HG03457 (cell line): ENCODE data around the gene ATP8B2.
"Not testable (repeated sequence)": the region's sequence is repeated elsewhere in the genome, so short reads cannot be mapped to it uniquely, and the experiment has no call there.

ENCODE experiments used
- ATAC-seq: cut with Tn5 transposase; IDR thresholded peaks from one replicate; pipeline ENCODE4 v1.9.1; 2021; ENCODE audit warnings: moderate number of reproducible peaks; ENCODE audit not compliant: unreplicated experiment

ATP8B2 gene

GRCh38 chr1:154324669-154325582, at the start of gene ATP8B2:
ATP8B2 (plus strand) TSS chr1:154325525; CDS start chr1:154328142, 2,617 bp downstream.
- no peak for ATAC-seq

- ATAC-seq = no peak
Observed at GRCh38 chr1:154276797-154277196, 48.5 kb upstream of the ATP8B2 start.

- ATAC-seq = not testable (repeated sequence)
Observed at GRCh38 chr1:154287591-154287990, 37.7 kb upstream of the ATP8B2 start.

- no peak for ATAC-seq
Observed at GRCh38 chr1:154288661-154289060, 36.7 kb upstream of the ATP8B2 start.

GRCh38 chr1:154290921-154291320, 34.4 kb upstream of the ATP8B2 start:
- no peak for ATAC-seq

GRCh38 chr1:154295408-154296235, 29.7 kb upstream of the ATP8B2 start:
- ATAC-seq = no peak

- ATAC-seq = no peak
Observed at GRCh38 chr1:154301582-154301981, 23.7 kb upstream of the ATP8B2 start.

- ATAC-seq = no peak
Observed at GRCh38 chr1:154304664-154305337, 20.5 kb upstream of the ATP8B2 start.

GRCh38 chr1:154306151-154306550, 19.2 kb upstream of the ATP8B2 start:
- ATAC-seq = no peak

- ATAC-seq = not testable (repeated sequence)
Observed at GRCh38 chr1:154307670-154308270, 17.6 kb upstream of the ATP8B2 start.

GRCh38 chr1:154309136-154309535, 16.2 kb upstream of the ATP8B2 start:
- ATAC-seq = not testable (repeated sequence)

GRCh38 chr1:154312229-154313065, 12.9 kb upstream of the ATP8B2 start:
- not testable (repeated sequence) for ATAC-seq

GRCh38 chr1:154313066-154313356, 12.3 kb upstream of the ATP8B2 start:
- ATAC-seq = no peak

- not testable (repeated sequence) for ATAC-seq
Observed at GRCh38 chr1:154314226-154314625, 11.1 kb upstream of the ATP8B2 start.

- ATAC-seq = no peak
Observed at GRCh38 chr1:154316704-154317103, 8.6 kb upstream of the ATP8B2 start.

- no peak for ATAC-seq
Observed at GRCh38 chr1:154318386-154318785, 6.9 kb upstream of the ATP8B2 start.

- no peak for ATAC-seq
Observed at GRCh38 chr1:154320882-154321608, 4.3 kb upstream of the ATP8B2 start, which contains the start of gene AQP10. AQP10 (plus strand) TSS chr1:154321093; CDS start chr1:154321156, 63 bp downstream.

GRCh38 chr1:154321609-154321934, 3.8 kb upstream of the ATP8B2 start:
- ATAC-seq = not testable (repeated sequence)

GRCh38 chr1:154323493-154323892, 1.8 kb upstream of the ATP8B2 start:
- ATAC-seq = no peak
